HG02678 (cell line): Measurements from ENCODE around the gene KIAA1217.
"Not testable (repeated sequence)": the region's sequence is repeated elsewhere in the genome, so short reads cannot be mapped to it uniquely, and the experiment has no call there.

Source experiments
- ATAC-seq: cut with Tn5 transposase; IDR thresholded peaks from one replicate; pipeline ENCODE4 v1.9.1; 2021; ENCODE audit warnings: mild to moderate bottlenecking, moderate library complexity; ENCODE audit not compliant: unreplicated experiment

The KIAA1217 gene

GRCh38 chr10:24337723-24338122 lies 128.8 kb downstream of the KIAA1217 start:
- ATAC-seq: not testable (repeated sequence)

DNA sequence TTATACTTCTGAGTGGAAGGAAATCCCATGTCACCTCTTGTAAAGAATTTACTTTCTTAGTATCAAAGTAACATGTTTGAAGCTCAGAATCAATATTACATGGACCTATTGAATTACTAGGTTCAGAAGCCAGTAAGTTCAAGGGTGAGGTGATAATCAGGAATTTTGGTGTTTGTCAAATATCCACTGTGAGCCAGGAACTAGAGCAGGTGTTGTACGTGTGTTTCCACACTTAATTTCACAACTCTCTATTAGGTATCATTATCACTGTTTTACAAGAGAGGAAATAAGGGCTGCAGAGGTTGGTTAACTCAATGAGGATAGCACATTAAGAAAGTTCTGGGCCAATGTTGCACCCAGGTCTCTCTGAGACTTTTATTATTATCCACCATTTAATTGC lies 130.4 kb downstream of the KIAA1217 start:
- no peak for ATAC-seq

- ATAC-seq: no peak
These were observed 131.5 kb downstream of the KIAA1217 start for GRCh38 chr10:24340446-24340845.

GRCh38 chr10:24340883-24341282 lies 131.9 kb downstream of the KIAA1217 start:
- no peak for ATAC-seq

GRCh38 chr10:24341371-24341770 lies 132.4 kb downstream of the KIAA1217 start:
- ATAC-seq: no peak

DNA sequence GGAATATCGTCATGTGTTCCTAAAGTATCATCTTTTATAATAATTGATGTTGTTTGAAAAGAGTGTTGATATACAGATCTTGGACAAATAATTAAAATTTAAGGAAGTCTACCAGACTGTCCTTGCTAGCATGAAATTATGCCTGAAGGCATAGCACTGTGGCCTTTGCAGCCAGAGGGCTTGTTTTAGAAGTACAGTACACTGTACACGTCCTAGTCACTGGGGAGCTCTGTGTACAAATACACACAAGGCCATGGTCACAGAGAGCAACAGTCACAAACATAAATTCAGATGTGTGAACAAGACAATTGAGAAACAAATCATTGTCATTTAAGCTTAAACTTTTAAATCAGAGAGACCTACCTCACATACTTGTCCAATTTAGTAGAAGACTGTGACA lies 133.0 kb downstream of the KIAA1217 start:
- ATAC-seq: no peak

DNA sequence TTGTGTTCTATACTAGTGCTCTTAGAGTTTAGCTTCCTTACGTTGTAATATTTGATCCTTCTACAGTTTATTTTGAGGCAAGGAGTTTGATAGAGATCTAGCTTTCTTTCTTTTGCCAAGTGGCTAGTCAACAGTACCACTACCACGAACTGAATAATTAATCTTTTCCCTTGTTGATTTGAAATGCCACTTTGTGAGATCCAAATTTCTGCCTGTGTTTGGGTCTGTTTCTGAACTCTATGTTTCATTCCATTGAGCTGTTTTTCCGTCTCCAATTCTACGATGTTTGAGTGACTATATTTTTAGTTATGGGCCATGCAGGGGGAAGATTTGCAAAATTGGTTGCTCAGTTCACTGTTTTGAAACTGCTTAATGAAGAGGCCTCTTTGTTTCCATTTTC lies 134.7 kb downstream of the KIAA1217 start:
- ATAC-seq: no peak

GRCh38 chr10:24344279-24344678 lies 135.3 kb downstream of the KIAA1217 start:
- ATAC-seq: no peak

DNA sequence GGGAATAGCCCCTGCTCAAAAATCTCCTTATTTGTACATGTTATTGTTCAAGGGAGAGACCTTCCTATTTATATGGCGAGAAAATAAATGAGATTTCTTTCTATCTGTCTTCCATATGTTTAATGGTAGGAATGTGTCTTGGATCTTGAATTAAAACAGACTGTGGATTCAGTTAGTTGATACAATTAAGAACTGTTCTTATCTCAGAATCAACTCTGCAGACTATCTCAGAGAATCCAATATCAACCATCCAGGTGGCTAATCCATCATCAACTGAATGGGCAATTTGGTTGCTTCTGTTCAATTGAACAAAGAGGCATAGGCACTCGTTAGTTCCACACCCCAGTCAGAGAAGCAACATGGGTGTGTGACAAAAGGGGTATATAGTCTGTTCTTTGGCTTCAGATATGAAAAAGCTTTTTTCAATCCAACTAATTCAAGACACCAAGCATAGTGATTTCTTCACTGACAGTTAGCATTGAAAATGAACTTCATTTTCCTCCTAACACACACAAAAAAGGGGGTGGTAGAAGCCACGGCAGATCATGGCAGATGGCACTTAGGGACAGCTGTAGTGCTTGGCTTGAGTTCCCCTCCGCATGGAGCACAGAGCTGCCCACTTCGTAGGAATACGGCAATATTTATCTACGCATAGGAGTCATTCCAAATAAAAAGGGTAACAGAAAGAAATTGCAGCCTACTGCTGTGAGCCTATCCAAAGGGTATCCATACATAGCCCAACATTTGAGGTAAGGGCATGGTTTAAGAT lies 135.9 kb downstream of the KIAA1217 start:
- no peak for ATAC-seq

DNA sequence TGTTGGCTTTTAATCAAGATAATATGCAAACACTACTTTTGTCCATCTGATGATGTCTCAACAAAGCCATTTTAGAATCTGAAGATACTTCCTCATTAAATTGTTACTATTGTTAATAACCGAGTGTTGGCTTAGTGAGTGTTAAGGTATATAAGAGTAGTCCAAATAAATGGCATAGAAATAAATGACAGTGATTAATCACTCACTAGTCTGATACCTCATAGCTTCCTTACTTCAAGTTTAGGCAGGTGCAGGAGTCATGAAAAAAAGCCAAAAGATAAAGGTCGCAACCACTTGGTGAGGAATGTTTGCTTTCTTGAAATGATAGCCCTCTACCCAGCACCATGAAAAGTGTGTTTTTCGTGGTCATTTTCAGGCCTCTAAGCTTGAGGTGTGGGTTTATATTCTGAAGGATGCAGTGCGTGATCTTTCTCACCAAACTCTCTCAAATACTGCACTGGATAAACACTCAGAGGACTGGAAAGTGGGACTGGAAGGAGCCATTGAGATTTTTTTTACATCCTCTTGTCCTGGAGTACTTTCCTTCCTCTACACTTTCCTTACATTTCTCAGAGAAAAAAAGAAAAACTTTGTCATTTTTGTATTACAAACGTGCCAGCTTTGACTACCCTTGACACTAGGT lies 138.1 kb downstream of the KIAA1217 start:
- no peak for ATAC-seq

DNA sequence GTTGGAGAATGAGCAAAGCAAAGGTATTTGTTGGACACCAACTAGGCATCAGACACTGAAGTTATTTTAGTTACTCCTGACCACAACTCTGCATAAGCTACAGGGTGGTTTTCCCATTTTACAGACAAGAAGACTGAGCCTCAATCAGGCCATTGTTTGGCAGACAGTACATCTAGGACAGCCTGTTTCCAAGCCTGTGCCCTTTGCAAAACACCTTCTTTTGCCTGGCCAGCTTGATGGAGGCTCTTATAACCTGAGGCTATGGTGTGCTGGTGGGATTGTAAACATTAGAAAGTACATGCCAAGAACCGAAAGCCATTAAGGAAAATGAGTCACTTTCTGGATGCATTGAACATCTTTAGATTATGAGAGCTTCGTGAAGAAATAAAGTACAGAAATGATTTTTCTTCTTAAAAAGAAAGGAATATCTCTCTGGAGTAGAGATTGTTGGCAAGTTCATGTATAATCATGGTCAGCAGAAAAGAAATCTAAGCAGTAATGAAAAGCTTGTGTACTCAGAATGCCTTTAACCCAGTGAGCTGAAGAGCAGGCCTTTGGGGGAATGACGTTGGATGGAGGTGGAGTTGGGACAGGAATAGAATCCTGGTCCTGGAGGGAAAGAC lies 140.6 kb downstream of the KIAA1217 start:
- no peak for ATAC-seq

DNA sequence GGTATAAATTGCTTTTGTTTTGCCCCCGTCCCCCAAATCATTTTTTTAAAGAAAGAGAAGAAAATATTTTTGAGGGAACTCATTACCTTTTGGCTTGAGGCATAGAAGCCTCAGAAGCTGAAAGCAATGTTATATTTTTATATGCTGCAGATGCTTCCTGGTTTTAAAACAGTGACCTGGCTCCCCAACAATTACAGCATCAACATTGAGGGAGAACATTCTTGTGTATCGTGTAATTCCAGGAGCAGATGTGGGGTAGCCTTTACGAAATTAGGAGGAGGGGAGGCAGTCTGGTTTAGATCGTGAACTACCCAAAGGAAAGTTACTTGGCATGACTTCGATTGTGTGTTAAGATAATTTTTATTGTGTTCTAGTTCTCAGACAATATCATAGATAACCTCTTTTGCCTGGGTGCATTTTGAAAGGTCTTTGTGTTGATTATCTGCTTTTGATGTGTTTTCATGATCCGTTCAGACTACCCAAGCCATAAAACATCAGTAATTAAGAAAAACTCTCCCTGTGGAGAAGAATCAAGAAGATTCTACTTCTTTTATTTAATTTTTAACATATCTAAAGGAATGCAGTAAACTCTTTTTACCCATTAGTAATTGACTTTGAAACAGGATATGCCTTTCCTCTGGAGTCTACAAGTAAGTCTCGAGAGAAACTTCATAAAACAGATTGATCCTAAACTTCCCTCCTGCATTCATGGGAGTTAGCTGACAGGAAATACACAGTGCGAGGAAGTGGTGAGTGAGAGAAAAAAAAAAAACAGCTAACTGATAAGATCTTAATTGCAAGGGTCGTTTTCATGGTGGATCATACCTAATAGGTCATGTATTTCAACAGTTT lies 141.4 kb downstream of the KIAA1217 start:
- ATAC-seq: no peak

DNA sequence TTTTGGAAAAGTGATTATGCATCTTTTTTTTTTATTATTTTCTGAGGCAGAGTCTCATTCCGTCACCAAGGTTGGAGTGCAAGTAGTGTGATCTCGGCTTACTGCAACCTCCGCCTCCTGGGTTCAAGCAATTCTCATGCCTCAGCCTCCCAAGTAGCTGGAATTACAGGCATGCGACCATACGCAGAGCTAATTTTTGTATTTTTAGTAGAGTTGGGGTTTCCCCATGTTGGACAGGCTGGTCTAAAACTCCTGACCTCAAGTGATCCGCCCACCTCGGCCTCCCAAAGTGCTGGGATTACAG lies 141.9 kb downstream of the KIAA1217 start:
- ATAC-seq: not testable (repeated sequence)

DNA sequence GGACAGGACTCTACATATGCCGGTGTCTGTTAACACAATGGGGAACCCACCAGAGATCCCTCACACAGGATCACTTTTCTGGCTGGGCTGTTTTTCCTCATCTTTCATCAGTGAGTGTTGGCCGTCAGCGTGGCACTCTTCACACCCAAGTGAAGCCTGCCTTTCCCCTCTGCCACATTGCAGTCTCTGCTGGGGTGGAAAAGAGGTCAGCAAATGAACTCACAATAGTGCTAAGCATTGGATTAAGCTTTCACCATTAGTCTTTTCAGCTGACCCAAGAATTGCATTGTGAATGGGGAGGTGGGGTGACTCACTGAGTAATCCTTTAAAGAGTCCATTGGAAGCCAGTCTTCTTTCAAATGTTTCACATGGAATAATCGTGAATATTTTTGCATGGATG lies 143.0 kb downstream of the KIAA1217 start:
- ATAC-seq: no peak

- no peak for ATAC-seq
These were observed 143.5 kb downstream of the KIAA1217 start for GRCh38 chr10:24352399-24352798.

- ATAC-seq: no peak
These were observed 144.4 kb downstream of the KIAA1217 start for GRCh38 chr10:24353319-24353718.

DNA sequence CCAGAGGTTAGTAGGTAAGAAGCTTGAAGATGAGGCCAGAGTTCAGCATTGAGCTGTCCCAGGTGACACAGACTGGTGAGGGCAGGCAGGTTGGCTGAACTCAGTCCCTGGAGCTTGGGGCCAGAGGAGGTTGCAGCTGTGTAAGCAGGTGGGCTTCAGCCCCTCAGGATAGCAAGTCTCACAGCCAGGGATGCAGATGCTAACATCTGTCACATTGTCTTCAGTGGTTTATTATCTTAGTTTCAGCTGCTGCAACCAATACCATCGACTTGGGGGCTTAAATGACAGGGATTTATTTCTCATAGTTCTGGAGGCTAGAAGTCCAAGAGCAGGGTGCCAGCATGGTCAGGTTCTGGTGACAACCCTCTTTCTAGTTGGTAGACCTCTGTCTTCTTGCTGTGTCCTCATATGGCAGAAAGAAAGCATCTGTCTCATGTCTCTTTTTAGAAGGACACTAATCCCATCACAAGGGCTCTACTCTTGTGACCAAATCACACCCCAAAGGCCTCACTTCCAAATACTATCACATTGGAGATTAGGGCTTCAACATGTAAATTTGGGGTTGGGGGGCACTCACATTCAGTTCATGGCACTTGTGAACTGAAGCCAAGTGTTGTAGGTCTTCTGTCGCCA lies 146.2 kb downstream of the KIAA1217 start:
- no peak for ATAC-seq

GRCh38 chr10:24357344-24358004 lies 148.5 kb downstream of the KIAA1217 start:
- no peak for ATAC-seq

GRCh38 chr10:24358022-24358421 lies 149.1 kb downstream of the KIAA1217 start:
- ATAC-seq: no peak
